ENCODE measurements around the gene TMEM88.
A peak's percentile ranks its signal among the peaks of the same experiment; 100 is the strongest.
"Not testable (repeated sequence)": the region's sequence is repeated elsewhere in the genome, so short reads cannot be mapped to it uniquely, and the experiment has no call there.

TMEM88 gene

DNA sequence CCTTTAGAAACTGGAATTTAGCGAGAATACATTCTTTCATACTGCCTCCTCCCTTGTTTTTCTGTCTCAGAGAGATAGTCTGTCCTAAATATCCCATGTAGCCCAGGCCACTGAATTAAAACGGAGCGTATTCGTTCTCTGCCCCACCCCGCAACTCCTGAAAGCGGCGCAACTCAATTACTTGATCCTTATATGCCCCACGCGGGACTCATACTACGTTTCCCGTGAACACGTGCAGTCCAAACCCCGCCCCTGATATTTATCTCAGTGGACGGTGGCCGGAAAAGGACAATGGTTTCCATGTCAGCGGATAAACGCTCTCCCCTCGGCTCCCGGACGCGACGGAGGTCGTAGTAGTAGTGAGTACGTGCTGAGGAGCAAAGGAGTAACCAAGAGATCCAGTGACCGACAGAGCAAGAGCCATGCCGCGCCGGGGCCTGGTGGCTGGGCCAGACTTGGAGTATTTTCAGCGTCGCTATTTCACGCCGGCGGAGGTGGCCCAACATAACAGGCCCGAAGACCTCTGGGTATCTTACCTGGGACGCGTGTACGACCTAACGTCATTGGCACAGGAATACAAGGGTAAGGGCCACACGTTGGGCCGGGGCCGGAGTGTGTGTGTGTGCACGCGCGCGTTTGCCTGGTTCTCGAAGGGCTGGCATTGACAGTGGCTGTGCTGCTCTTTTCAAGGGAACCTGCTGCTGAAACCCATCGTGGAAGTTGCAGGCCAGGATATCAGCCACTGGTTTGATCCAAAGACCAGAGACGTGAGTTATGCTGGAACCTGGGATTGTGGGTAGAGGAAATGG, 3.1 kb downstream of the TMEM88 start, which contains the start of gene CYB5D1:
TSS of gene CYB5D1 (plus strand) at position 291 of the 809 bp plus-strand sequence. CDS start at position 423, 132 bp downstream.
- peak within 1 kb of the TSS; percentile 78 to 94 for H3K4me3 ChIP-seq (ENCODE audit: low read depth in 1 of 2, low read length in 1 of 2)
- TF ChIP-seq, protein P1, sequence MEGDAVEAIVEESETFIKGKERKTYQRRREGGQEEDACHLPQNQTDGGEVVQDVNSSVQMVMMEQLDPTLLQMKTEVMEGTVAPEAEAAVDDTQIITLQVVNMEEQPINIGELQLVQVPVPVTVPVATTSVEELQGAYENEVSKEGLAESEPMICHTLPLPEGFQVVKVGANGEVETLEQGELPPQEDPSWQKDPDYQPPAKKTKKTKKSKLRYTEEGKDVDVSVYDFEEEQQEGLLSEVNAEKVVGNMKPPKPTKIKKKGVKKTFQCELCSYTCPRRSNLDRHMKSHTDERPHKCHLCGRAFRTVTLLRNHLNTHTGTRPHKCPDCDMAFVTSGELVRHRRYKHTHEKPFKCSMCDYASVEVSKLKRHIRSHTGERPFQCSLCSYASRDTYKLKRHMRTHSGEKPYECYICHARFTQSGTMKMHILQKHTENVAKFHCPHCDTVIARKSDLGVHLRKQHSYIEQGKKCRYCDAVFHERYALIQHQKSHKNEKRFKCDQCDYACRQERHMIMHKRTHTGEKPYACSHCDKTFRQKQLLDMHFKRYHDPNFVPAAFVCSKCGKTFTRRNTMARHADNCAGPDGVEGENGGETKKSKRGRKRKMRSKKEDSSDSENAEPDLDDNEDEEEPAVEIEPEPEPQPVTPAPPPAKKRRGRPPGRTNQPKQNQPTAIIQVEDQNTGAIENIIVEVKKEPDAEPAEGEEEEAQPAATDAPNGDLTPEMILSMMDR (IDR thresholded peaks at IDR 0.05) = no peak
- peaks cover 37% of the 10 kb centered on the region for H3K36me3 ChIP-seq
- peaks cover 41 to 49% of the 10 kb centered on the region in 2 experiments for H3K4me1 ChIP-seq (ENCODE audit: control insufficient read depth in 1 of 2, insufficient read depth in 1 of 2, low read depth in 1 of 2, low read length in 1 of 2)
- H3K9me3 ChIP-seq = peaks cover 6% of the 10 kb centered on the region
- H3K27me3 ChIP-seq = no peaks in the 10 kb centered on the region
- peak within 1 kb of the TSS; percentile 98 for H3K27ac ChIP-seq

DNA sequence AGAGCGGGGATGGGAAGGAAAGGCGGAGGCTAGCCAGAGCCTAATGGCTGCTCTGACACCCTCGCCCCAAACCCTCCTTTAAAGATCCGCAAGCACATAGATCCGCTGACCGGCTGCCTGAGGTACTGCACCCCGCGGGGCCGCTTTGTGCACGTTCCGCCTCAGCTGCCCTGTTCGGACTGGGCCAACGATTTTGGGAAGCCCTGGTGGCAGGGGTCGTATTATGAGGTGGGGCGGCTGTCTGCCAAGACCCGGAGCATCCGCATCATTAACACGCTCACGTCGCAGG, 3.6 kb downstream of the TMEM88 start:
- TF ChIP-seq, protein P1 (IDR thresholded peaks at IDR 0.05) = peak; percentile 51
- no peaks in the 10 kb centered on the region for H3K27me3 ChIP-seq
- peaks cover 32% of the 10 kb centered on the region for H3K36me3 ChIP-seq
- H3K4me1 ChIP-seq (ENCODE audit: control insufficient read depth in 1 of 2, insufficient read depth in 1 of 2, low read depth in 1 of 2, low read length in 1 of 2) = peaks cover 41 to 46% of the 10 kb centered on the region in 2 experiments
- H3K4me3 ChIP-seq (ENCODE audit: low read depth in 1 of 2, low read length in 1 of 2) = peak overlapping the region; percentile 78 to 94
- peaks cover 6% of the 10 kb centered on the region for H3K9me3 ChIP-seq
- peak overlapping the region; percentile 98 for H3K27ac ChIP-seq

DNA sequence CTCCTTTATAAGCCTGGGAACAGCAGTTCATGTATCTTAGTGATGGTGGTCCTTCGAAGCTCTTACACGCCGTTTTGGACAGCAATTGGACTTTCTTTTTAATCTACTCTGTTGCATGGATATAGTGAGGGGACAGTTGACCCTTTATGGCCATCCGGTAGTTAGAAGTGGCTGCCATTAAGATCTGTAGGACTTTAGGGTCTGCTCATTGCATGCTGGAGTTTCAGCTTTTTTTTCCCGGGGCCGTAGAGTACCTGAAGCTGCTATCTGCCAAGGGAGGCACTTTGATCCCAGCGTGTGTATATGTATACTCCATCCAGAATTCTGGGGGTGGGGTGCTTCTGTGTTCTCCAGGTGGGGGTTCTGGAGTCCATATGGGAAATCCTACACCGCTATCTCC, 4.2 kb downstream of the TMEM88 start:
- Histone ChIP-seq H3K27ac (peak overlapping the region; percentile 98), H3K4me3 (ENCODE audit: low read depth in 1 of 2, low read length in 1 of 2) (peak overlapping the region in 1 of 2 experiments; percentile 94)
- TF ChIP-seq, protein P1 (IDR thresholded peaks at IDR 0.05) = no peak

DNA sequence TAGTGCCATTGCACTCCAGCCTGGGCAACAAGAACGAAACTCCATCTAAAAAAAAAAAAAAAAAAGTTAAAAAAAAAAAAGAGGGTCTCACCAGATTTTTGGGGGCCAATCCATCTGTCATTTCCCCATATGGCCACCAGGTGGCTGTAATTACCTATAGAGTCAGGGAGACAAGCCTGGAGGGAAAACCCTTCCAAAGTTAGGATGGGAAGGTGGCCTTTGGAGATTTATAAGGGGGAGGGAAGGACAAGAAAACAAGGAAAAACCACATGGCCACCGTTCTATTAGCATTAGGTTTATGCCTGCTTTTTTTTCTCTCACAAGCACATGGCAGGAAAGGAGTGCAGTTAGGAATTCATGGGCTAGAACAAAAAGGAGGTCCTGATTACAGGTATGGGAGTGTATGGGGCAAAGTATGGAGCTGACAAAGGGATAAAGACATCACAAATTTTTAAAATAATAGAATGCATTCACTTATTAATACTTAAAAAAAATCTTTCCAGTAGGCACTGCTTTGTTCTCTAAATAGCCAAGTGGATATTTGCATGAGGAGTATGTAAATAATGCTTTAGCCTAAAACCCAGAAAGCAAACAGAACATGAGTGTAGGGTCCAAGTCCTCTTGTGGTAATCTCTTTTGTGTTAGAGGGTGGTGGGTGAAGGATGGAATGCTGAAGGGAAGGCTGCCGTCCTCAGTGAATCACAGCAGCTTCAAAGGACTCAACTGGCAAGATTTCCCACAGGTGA, 8.0 kb downstream of the TMEM88 start:
- no peaks in the 10 kb centered on the region for H3K27me3 ChIP-seq
- TF ChIP-seq, protein P1 (IDR thresholded peaks at IDR 0.05) = peak; percentile 79
- H3K4me3 ChIP-seq (ENCODE audit: low read depth in 1 of 2, low read length in 1 of 2) = no peak overlapping the region

More for the DNA sequence above, 4.2 kb downstream of the TMEM88 start:
- peaks cover 1% of the 10 kb centered on the region for H3K9me3 ChIP-seq
- H3K36me3 ChIP-seq = peaks cover 26% of the 10 kb centered on the region
- no peaks in the 10 kb centered on the region for H3K27me3 ChIP-seq
- peaks cover 41 to 46% of the 10 kb centered on the region in 2 experiments for H3K4me1 ChIP-seq (ENCODE audit: control insufficient read depth in 1 of 2, insufficient read depth in 1 of 2, low read depth in 1 of 2, low read length in 1 of 2)

DNA sequence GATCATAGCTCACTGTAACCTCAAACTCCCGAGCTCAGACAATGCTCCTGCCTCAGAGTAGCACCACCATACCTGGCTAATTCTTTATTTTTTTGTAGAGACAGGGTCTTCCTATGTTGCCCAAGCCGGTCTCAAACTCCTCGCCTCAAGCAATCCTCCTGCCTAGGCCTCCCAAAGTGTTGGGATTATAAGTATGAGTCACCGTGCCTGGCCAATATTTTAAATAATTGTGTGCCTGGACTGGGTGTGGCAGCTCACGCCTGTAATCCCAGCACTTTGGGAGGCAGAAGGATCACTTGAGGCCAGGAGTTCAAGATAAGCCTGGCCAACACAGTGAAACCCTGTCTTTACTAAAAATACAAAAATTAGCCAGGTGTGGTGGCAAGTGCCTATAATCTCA, 9.5 kb downstream of the TMEM88 start:
- peaks cover 30 to 32% of the 10 kb centered on the region in 2 experiments for H3K4me1 ChIP-seq (ENCODE audit: control insufficient read depth in 1 of 2, insufficient read depth in 1 of 2, low read depth in 1 of 2, low read length in 1 of 2)
- H3K27ac ChIP-seq; H3K9me3 ChIP-seq; H3K4me3 ChIP-seq (ENCODE audit: low read depth in 1 of 2, low read length in 1 of 2); H3K27me3 ChIP-seq; H3K36me3 ChIP-seq: not testable (repeated sequence)

More for the DNA sequence above, 8.0 kb downstream of the TMEM88 start:
- Histone ChIP-seq H3K9me3 (no peaks in the 10 kb centered on the region), H3K4me1 (ENCODE audit: control insufficient read depth in 1 of 2, insufficient read depth in 1 of 2, low read depth in 1 of 2, low read length in 1 of 2) (peaks cover 27 to 29% of the 10 kb centered on the region in 2 experiments), H3K36me3 (no peaks in the 10 kb centered on the region), H3K27ac (no peak overlapping the region)
